ENCODE data around the gene NR3C1.

The NR3C1 gene

GRCh38 chr5:143397302-143398052, 6.0 kb downstream of the NR3C1 start:
- Histone ChIP-seq H4K20me1 (ENCODE audit: insufficient read depth, low read length) (no peaks in the 10 kb centered on the region), H3F3A (ENCODE audit: insufficient read depth, low read length) (peaks cover 28% of the 10 kb centered on the region), H3K9me2 (replicated peaks; ENCODE audit: insufficient read depth, low read length) (no peaks in the 10 kb centered on the region), H3K36me3 (replicated peaks; ENCODE audit: insufficient read depth, low read length) (no peaks in the 10 kb centered on the region; the same call in 1 of the 2 replicates), H3K27me3 (replicated peaks; ENCODE audit: insufficient read depth, low read length) (no peaks in the 10 kb centered on the region), H2AFZ (ENCODE audit: low read length) (no peak overlapping the region), H3K4me2 (ENCODE audit: low read depth, low read length) (peak overlapping the region; percentile 57), H3K79me2 (ENCODE audit: low read length) (peaks cover 100% of the 10 kb centered on the region), H3K27ac (ENCODE audit: low read length) (peak overlapping the region; percentile 91; the same call in 1 of the 2 replicates), H3K9me3 (replicated peaks; ENCODE audit: insufficient read depth, low read length) (no peaks in the 10 kb centered on the region), H3K4me3 (ENCODE audit: low read length) (peak overlapping the region; percentile 87), H3K4me1 (ENCODE audit: low read length) (no peaks in the 10 kb centered on the region), H3K9ac (ENCODE audit: low read length) (peak overlapping the region; percentile 93)
- peak; percentile 31 for DNase-seq
- TF ChIP-seq EZH2phosphoT487 (IDR thresholded peaks at IDR 0.05; ENCODE audit: low read length) (no peak), EZH2 (optimal IDR thresholded peaks at IDR 0.05; ENCODE audit: low read depth, low read length) (no peak), CTCF (IDR thresholded peaks at IDR 0.05; ENCODE audit: low read length) (no peak)

- Histone ChIP-seq H3K27me3 (replicated peaks; ENCODE audit: insufficient read depth, low read length) (no peaks in the 10 kb centered on the region), H3K36me3 (replicated peaks; ENCODE audit: insufficient read depth, low read length) (no peaks in the 10 kb centered on the region; the same call in 1 of the 2 replicates), H3K9me2 (replicated peaks; ENCODE audit: insufficient read depth, low read length) (no peaks in the 10 kb centered on the region), H2AFZ (ENCODE audit: low read length) (no peak overlapping the region), H3F3A (ENCODE audit: insufficient read depth, low read length) (peaks cover 25% of the 10 kb centered on the region; the same call in 1 of the 2 replicates), H3K79me2 (ENCODE audit: low read length) (peaks cover 100% of the 10 kb centered on the region), H3K27ac (ENCODE audit: low read length) (peak overlapping the region; percentile 91; the same call in 1 of the 2 replicates), H3K4me1 (ENCODE audit: low read length) (no peaks in the 10 kb centered on the region), H3K4me3 (ENCODE audit: low read length) (peak overlapping the region; percentile 87), H4K20me1 (ENCODE audit: insufficient read depth, low read length) (no peaks in the 10 kb centered on the region), H3K4me2 (ENCODE audit: low read depth, low read length) (peak overlapping the region; percentile 57), H3K9ac (ENCODE audit: low read length) (peak overlapping the region; percentile 93), H3K9me3 (replicated peaks; ENCODE audit: insufficient read depth, low read length) (no peaks in the 10 kb centered on the region)
- TF ChIP-seq EZH2 (optimal IDR thresholded peaks at IDR 0.05; ENCODE audit: low read depth, low read length) (no peak), EZH2phosphoT487 (IDR thresholded peaks at IDR 0.05; ENCODE audit: low read length) (no peak), CTCF (IDR thresholded peaks at IDR 0.05; ENCODE audit: low read length) (no peak)
- no peak for DNase-seq
These were observed 7.0 kb downstream of the NR3C1 start for GRCh38 chr5:143396353-143396940.

GRCh38 chr5:143395638-143396352, 7.7 kb downstream of the NR3C1 start:
- H3F3A ChIP-seq (ENCODE audit: insufficient read depth, low read length), result peaks cover 25% of the 10 kb centered on the region; the same call in 1 of the 2 replicates
- H3K27ac ChIP-seq (ENCODE audit: low read length), result peak overlapping the region; percentile 91; the same call in 1 of the 2 replicates
- H3K9ac ChIP-seq (ENCODE audit: low read length), result peak overlapping the region; percentile 93
- peak; percentile 50 for DNase-seq
- H3K27me3 ChIP-seq (replicated peaks; ENCODE audit: insufficient read depth, low read length), result no peaks in the 10 kb centered on the region
- no peaks in the 10 kb centered on the region for H3K9me2 ChIP-seq (replicated peaks; ENCODE audit: insufficient read depth, low read length)
- peaks cover 3% of the 10 kb centered on the region; the same call in 1 of the 2 replicates for H4K20me1 ChIP-seq (ENCODE audit: insufficient read depth, low read length)
- H3K4me2 ChIP-seq (ENCODE audit: low read depth, low read length), result peak overlapping the region; percentile 57
- H3K4me3 ChIP-seq (ENCODE audit: low read length), result peak overlapping the region; percentile 87
- H2AFZ ChIP-seq (ENCODE audit: low read length), result no peak overlapping the region
- TF ChIP-seq CTCF (IDR thresholded peaks at IDR 0.05; ENCODE audit: low read length) (no peak), EZH2 (optimal IDR thresholded peaks at IDR 0.05; ENCODE audit: low read depth, low read length) (no peak), EZH2phosphoT487 (IDR thresholded peaks at IDR 0.05; ENCODE audit: low read length) (no peak)
- 0 out of 2 replicates have a peak, but pooled peaks cover 2% of the 10 kb centered on the region for H3K4me1 ChIP-seq (ENCODE audit: low read length)
- H3K79me2 ChIP-seq (ENCODE audit: low read length), result peaks cover 100% of the 10 kb centered on the region
- H3K36me3 ChIP-seq (replicated peaks; ENCODE audit: insufficient read depth, low read length), result no peaks in the 10 kb centered on the region; the same call in 1 of the 2 replicates
- H3K9me3 ChIP-seq (replicated peaks; ENCODE audit: insufficient read depth, low read length), result no peaks in the 10 kb centered on the region
